Large intestine (tissue), 3 donors: Measurements from ENCODE around the gene NOC4L. TPM values are rescaled to one million over a fixed set of nuclear protein-coding genes. Genes with fewer than 3 reads are reported as not detected.
A peak's percentile ranks its signal among the peaks of the same experiment; 100 is the strongest.

Source experiments
- DNase-seq, 2 donors: peaks; one replicate each; pipeline versions ENCODE4 v3.0.0 to v3.0.0-alpha.2; 2013
- H3K27ac ChIP-seq: one replicate; pipeline ENCODE4 v1.5.1; 2013; ENCODE audit warnings: low read length
- H3K27me3 ChIP-seq: 2 replicates; pipeline ENCODE4 v1.6.1; 2013; ENCODE audit warnings: low read length; ENCODE audit not compliant: control insufficient read depth, insufficient read depth
- H3K36me3 ChIP-seq: 2 replicates; pipeline ENCODE4 v1.6.1; 2013; ENCODE audit warnings: low read length; ENCODE audit not compliant: control insufficient read depth, insufficient read depth
- H3K4me1 ChIP-seq: one replicate; pipeline ENCODE4 v1.6.1; 2013; ENCODE audit warnings: low read length; ENCODE audit not compliant: control insufficient read depth, insufficient read depth
- H3K4me3 ChIP-seq: one replicate; pipeline ENCODE4 v1.5.1; 2013; ENCODE audit warnings: low read length
- H3K9me3 ChIP-seq: one replicate; pipeline ENCODE4 v1.6.1; 2013; ENCODE audit warnings: mild to moderate bottlenecking, low read depth, low read length, moderate library complexity; ENCODE audit not compliant: control insufficient read depth
- WGBS: methylation state at CpG from one replicate; pipeline ENCODE4 v1.1.5; 2013; ENCODE audit warnings: low lambda C conversion rate; ENCODE audit not compliant: insufficient coverage; 5-methylcytosine and 5-hydroxymethylcytosine counted together
- polyA plus RNA-seq: library from polyadenylated mRNA; unstranded; fragments of 120-200 nt; gene quantifications from one replicate; pipeline ENCODE4 v1.2.1, GENCODE V29; 2013

Gene NOC4L
- polyA plus RNA-seq, 1 donor, result 13.5 TPM

- Histone ChIP-seq H3K27ac (no peak overlapping the region), H3K4me1 (peaks cover 11% of the 10 kb centered on the region), H3K4me3 (no peak overlapping the region), H3K36me3 (no peaks in the 10 kb centered on the region), H3K9me3 (peaks cover 16% of the 10 kb centered on the region), H3K27me3 (peaks cover 50% of the 10 kb centered on the region)
- no peak for DNase-seq
- 75% methylated on average over 11 of the region's 16 CpGs for WGBS
Observed at GRCh38 chr12:132185705-132186104, 41.4 kb downstream of the NOC4L start.

- no CpG with 5 or more reads among the region's 24 CpGs for WGBS
- Histone ChIP-seq H3K9me3 (peaks cover 13% of the 10 kb centered on the region), H3K4me1 (peaks cover 13% of the 10 kb centered on the region), H3K4me3 (no peak overlapping the region), H3K27ac (no peak overlapping the region), H3K27me3 (peaks cover 54% of the 10 kb centered on the region), H3K36me3 (no peaks in the 10 kb centered on the region)
- no peak for DNase-seq
Observed at GRCh38 chr12:132186208-132186856, 42.1 kb downstream of the NOC4L start.

- no peak overlapping the region for H3K4me3 ChIP-seq
- H3K4me1 ChIP-seq, result peaks cover 13% of the 10 kb centered on the region
- H3K36me3 ChIP-seq, result no peaks in the 10 kb centered on the region
- H3K27ac ChIP-seq, result no peak overlapping the region
- no CpG with 5 or more reads among the region's 39 CpGs for WGBS
- no peak for DNase-seq
- peaks cover 16% of the 10 kb centered on the region for H3K9me3 ChIP-seq
- peaks cover 60% of the 10 kb centered on the region for H3K27me3 ChIP-seq
Observed at GRCh38 chr12:132186857-132187620, 42.8 kb downstream of the NOC4L start.

- no peak overlapping the region for H3K4me3 ChIP-seq
- peaks cover 21% of the 10 kb centered on the region for H3K9me3 ChIP-seq
- peaks cover 62% of the 10 kb centered on the region for H3K27me3 ChIP-seq
- DNase-seq, result no peak
- no peaks in the 10 kb centered on the region for H3K36me3 ChIP-seq
- no peak overlapping the region for H3K27ac ChIP-seq
- no CpG with 5 or more reads among the region's 35 CpGs for WGBS
- H3K4me1 ChIP-seq, result peaks cover 13% of the 10 kb centered on the region
Observed at GRCh38 chr12:132187646-132188450, 43.6 kb downstream of the NOC4L start.

DNA sequence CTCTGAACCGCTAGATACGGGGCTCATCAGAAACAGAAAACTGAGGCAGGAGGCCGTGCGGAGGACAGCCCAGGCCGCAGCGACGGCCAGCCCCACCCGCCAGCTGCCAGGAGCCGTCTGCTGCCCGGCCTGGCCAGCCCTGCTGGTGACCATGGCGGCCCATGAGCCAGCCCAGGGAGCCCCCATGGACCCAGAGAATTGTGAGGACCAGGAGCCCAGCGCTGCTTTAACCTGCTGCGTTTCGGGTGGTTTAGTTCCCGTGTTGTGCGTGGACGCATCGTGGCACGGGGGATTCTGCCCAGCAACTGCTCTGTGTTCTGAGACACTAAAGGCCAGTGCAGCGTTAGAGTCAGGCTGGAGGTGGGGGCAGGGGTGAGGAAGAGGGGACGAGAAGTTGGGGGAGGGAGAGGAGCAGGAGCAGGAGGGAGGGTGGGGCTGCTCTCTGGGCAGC is 44.2 kb downstream of the NOC4L start:
- DNase-seq, result no peak
- Histone ChIP-seq H3K4me3 (no peak overlapping the region), H3K27ac (no peak overlapping the region), H3K27me3 (peaks cover 58% of the 10 kb centered on the region), H3K9me3 (peaks cover 28% of the 10 kb centered on the region), H3K36me3 (no peaks in the 10 kb centered on the region), H3K4me1 (peaks cover 13% of the 10 kb centered on the region)
- no CpG with 5 or more reads among the region's 21 CpGs for WGBS

DNA sequence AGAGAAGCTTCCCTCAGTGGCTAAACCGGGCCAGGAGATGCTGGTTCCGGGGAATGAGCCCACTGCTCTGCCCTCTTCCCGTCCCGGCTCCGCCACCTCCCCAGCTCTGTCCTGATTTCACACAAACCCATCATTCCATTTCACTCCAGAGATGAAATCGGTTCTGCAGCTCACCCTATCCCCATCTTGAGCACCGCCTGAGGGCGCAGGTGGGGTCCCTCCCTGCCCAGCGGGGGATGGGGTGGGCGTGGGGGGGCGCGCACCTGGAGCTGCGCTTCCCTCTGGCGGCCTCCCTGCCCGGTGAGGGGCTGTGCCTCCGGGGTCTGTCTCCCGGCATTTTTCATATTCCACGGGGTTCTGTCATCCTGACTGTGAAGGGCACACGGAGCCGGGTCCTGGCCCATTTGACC is 44.7 kb downstream of the NOC4L start:
- no peak overlapping the region for H3K27ac ChIP-seq
- no CpG with 5 or more reads among the region's 20 CpGs for WGBS
- DNase-seq, result no peak
- peak overlapping the region; percentile 39 for H3K4me3 ChIP-seq
- H3K4me1 ChIP-seq, result peaks cover 13% of the 10 kb centered on the region
- peaks cover 58% of the 10 kb centered on the region for H3K27me3 ChIP-seq
- no peaks in the 10 kb centered on the region for H3K36me3 ChIP-seq
- H3K9me3 ChIP-seq, result peaks cover 32% of the 10 kb centered on the region

GRCh38 chr12:132189378-132190011 is 45.2 kb downstream of the NOC4L start:
- Histone ChIP-seq H3K36me3 (no peaks in the 10 kb centered on the region), H3K4me3 (peak overlapping the region; percentile 43), H3K27ac (no peak overlapping the region), H3K4me1 (peaks cover 13% of the 10 kb centered on the region), H3K9me3 (peaks cover 38% of the 10 kb centered on the region), H3K27me3 (peaks cover 63% of the 10 kb centered on the region)
- peak; percentile 80 to 97 for DNase-seq
- no CpG with 5 or more reads among the region's 69 CpGs for WGBS

DNA sequence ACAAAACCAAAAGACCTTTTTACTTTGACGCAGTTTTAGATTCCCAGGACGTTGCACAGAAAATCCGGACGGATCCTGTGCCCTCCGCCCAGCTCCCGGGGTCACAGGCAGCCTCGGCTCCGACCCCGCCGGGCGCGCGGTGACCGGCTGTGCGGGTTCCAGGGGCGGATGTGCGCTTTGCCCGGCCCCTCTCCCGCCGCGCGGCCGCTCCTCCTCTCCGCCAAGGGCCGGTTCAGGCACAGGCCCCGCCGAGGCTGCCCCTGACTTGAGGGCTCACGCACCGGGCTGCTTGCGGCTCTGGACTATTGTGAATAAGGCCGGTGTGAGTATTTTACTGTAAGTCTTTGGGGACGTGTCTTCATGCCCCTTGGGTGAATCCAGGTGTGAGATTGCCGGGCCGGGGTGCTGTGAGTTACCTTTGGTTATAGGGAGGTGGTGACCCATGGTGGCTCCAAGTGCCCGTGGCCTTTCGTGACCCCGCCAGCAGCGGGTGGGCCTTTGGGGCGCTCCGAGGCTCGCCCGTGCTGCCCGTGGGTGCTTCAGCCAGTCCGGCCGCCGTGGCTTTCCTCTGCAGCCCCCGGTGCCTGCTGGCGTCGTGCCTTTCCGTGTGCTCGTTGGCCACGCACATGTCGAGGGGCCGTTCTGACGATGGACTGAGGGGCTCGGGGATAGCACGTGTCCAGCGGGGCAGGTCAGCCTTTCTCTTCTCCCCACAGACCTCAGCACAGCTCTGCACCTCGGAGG is 45.9 kb downstream of the NOC4L start:
- no peak for DNase-seq
- 30% methylated on average over 2 of the region's 59 CpGs for WGBS
- H3K27me3 ChIP-seq, result peaks cover 63% of the 10 kb centered on the region

DNA sequence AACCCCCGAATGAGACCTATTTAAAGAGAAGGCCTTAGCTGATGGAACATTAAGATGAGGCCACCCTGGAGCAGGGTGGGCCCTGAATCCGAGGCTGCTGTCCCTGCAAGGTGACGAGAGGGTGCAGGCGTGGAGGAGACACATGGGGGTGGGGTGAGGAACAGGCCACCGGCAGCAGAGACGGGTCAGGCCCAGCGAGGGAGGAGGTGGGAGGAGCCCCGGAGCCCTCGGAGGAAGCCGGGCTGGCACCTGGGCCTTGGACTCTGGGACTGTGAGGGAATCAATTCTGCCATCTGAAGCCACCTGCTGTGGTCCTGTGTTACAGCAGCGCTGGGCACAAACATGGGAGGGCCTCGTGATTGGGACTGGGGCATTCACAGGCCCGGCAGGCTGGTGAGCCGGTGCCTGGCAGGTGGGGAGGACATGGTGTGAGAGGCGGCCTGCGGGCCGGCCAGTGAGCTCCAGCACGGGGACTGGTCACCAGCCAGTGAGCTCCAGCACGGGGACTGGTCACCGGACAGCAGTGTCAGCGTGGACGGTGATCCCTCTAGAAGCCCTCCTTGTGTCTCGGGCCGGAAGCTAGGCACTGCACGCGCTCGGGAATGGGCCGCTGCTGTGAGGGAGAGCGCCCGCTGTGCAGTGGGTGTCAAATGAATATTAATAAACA is 46.7 kb downstream of the NOC4L start:
- WGBS, result no CpG with 5 or more reads among the region's 30 CpGs
- peaks cover 59% of the 10 kb centered on the region for H3K27me3 ChIP-seq
- DNase-seq, result no peak
- no peaks in the 10 kb centered on the region for H3K36me3 ChIP-seq
- peaks cover 13% of the 10 kb centered on the region for H3K4me1 ChIP-seq
- H3K4me3 ChIP-seq, result no peak overlapping the region
- peaks cover 38% of the 10 kb centered on the region for H3K9me3 ChIP-seq
- no peak overlapping the region for H3K27ac ChIP-seq

More for the DNA sequence above, 45.9 kb downstream of the NOC4L start:
- H3K4me1 ChIP-seq, result peaks cover 13% of the 10 kb centered on the region
- H3K9me3 ChIP-seq, result peaks cover 38% of the 10 kb centered on the region
- no peaks in the 10 kb centered on the region for H3K36me3 ChIP-seq
- peak overlapping the region; percentile 43 for H3K4me3 ChIP-seq
- H3K27ac ChIP-seq, result no peak overlapping the region
